CD4-positive, alpha-beta T cell treated with Interferon alpha-2 for 1 hour (primary cell): ENCODE measurements around the gene SEMA6D.
"Not testable (repeated sequence)": the region's sequence is repeated elsewhere in the genome, so short reads cannot be mapped to it uniquely, and the experiment has no call there.

Source experiments
- DNase-seq, 2 donors: peaks; one replicate each; pipeline ENCODE4 v3.0.0-alpha.2; 2020 to 2022

Gene SEMA6D

DNA sequence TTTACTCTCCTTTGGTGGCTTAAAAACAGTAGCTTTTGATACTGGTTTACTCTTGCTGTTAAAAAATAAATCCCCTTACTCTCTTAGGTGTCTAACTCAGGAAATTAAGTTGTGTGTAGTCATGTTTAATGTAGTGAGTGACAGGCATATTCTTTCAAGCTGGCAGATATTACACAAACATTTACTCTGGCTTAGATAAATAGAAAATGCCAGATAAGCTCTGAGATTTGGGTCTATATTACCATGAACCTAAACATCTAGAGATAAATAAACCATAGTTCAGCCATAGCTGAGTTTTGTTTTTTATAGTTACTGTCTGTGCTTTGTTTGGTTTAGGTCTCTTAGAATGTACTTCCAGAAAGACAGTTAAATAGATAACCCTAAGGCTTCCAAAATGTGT lies 2.4 kb downstream of the SEMA6D start:
- DNase-seq, result no peak

DNA sequence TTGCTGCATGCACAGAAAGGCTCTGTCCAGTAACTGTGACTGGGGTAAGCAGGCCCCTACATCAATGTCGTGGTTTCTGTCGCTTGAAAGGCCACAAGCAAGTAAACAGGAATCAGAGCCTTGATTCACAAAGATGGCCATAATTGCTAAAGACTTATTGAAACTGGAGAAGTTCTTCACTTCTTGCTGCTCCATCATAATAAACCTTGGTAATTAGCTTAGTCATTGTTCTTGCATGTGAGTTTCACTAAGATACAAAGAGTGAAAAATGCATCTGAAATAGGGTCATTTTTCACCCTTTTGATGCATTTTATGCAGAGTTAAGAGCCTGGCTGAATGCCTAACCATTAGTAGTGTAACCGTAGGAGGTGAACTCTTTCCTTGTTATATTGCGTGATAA lies 3.2 kb downstream of the SEMA6D start:
- no peak for DNase-seq

DNA sequence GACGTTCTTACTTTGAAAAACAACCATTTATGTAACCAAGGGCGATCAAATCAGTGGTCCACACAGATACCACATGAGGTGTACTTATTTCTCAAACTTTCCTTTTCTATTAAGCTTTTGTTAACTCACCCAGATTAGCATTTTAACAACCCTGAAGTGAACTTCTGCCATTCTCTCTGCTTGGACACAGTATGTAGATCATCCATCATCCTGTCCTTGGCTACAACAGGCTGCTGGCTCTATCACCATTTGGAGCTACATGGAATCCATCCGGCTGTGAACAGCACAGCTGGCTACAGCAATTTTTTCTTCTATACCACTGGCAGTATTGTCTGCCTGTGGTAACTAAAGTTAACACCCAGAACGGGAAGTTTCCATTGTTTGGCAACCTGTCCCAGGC lies 4.4 kb downstream of the SEMA6D start:
- DNase-seq, result no peak

DNA sequence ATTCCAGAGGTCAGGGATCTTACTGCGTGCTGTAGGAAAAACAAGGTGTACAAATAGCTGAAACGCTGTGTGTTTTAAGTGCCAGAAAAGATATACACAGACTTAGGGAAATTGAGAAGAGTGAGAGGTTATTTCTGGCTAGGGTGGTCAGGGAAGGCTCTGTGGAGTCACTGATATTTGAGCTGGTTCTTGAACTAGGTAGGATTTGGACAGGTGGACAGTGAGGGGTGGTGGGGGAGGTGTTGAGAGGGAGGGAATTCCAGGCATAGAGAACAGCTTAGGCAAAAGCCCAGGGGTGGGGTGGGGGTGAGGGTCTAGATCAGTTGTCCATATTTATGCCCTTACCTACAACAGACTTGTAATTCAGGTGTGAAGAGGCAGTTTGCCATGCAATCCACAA lies 7.0 kb downstream of the SEMA6D start:
- no peak for DNase-seq

DNA sequence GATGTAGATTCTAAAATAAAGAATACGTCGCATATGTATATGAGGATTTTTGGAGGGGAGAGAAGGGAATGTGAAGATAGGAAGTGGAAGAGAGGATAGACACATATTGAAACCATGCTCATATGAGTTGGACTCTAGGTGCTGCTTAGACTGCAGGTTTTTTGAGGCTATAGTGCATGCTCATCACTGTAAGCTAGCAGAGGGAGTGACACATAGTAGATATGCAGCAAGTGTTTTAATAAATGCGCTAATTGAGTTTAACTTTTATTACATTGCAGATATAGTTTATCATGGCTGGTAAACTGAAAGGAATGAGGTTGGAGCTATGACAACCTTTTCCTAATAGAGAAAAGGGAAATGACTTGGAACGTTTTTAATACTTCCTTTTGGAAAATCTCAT lies 7.7 kb downstream of the SEMA6D start:
- no peak for DNase-seq

DNA sequence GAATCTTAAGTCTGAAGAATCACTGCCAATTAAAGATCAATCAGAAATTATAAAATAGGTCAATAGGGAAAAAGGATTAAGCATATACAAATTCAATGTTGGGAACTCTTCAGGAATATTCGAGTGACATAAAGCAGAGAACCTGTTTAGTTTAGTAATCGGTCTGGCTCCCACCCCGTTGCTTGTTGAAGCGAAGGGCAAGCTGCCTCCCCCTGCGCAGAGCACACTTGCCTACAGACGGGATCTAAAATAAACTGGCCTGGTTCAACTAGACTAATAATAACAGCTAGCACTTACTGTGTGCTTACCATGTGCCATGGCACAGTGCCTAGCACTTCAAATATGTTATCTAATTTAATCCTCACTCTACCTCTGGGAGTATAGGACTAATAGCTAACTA lies 8.6 kb downstream of the SEMA6D start:
- DNase-seq, result no peak

DNA sequence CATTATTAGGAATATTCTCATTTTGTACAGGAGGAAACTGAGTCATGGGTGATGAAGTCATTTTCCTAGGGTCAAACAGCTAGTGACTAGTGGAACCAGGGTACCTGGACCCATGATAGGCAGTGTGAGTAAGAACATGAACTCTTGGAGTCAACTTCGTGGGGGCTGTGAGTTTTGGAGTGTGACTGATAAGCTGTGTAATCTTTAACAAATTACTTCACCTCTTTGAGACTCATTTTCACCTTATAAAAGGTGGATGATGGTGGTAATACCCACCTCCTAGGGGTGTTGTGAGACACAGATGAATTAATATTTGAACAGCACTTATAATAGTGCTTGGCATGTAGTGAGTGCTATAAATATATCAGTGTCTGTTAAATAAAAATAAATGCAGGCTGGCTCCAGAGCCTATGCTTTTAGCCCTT lies 9.1 kb downstream of the SEMA6D start:
- DNase-seq, result no peak

DNA sequence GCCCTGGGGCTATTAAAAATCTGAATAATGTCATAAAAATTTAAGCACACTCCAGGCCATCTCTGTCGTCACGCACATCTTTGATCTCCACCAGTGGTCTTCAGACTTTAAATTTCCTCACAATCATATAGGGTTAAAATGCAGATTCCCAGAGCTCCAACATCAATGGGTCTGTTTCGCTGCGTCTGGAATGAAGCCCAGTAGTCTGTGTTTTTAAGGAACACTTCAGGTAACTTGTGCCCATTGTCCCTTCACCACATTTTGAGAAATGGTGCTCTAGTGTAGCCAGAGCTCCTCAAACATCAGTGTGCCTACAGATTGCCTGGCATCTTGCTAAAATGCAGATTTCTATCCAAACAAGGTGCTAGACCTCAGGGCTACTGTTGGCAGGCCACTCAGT lies 9.8 kb downstream of the SEMA6D start:
- no peak for DNase-seq

DNA sequence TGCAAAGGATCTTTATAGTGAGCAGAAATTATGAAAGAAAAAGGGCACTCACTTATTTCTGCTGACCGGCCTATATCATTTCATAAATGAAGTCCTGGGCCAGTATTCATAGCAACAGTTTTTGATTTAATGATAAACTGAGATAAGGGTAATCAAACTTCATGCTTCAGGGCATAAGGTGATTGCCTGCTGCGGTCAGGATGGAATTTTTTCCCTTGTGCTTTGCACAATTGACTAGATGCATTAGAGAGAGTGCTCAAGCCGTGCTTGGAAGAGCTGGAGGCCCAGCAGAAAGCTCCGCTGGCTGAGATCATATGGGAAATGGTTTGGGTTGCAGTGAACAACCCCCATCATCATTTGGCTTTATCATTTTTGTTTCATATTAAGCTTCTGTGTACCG lies 10.4 kb downstream of the SEMA6D start:
- DNase-seq, result no peak

DNA sequence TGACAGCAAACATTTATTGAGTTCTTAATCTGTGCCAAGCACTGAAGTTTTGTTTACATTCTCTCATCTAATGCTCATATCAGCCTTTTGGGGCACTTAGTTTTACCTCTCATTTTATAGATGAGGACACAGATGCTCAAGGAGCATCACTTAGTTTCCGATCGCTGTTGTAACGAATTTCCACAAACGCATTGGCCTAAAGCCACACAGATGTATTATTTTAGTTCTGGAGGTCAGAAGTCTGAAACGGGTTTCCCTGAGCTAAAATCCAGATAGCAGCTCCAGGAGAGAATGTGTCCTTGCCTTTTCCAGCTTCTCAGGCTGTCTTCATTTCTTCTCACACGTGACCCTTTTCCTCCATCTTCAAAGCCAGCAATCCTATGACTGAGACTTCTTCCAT lies 11.1 kb downstream of the SEMA6D start:
- DNase-seq, result no peak

DNA sequence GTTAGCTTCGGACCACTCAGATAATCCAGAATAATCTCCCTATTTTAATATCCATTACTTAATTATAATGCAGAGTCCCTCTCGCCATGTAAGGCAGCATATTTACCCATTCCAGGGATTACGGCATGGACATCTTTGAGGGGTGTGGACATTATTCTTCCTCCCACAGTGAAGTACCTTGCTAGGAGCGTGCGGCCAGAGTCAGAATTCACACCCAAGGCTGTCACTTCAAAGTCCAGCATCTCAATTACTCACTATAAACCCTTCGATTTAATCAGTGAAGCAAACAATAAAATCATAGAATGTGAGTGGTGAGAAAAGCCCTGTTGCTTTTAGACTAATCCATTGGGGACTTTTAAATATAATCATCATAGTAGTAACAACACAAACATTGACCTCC lies 11.6 kb downstream of the SEMA6D start:
- DNase-seq, result no peak

DNA sequence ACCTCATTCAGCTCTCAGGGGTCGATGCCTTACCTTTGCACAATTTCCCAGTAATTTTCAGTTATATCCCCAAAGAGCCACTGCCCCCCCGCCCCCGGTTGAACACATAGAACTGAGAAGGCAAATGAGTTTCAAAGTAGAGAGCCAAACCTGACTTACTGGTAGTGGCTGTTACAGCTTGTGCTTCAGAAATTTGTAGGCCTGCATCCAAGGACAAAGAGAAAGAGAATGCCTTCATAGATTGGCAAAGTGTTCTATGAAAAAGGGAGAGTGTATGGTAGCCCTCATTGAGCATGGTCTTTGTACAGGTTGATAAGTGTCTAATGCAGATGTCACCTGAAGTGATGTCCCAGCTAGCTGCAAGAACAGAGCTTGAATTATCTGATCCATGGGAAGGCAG lies 13.9 kb downstream of the SEMA6D start:
- DNase-seq, result no peak

DNA sequence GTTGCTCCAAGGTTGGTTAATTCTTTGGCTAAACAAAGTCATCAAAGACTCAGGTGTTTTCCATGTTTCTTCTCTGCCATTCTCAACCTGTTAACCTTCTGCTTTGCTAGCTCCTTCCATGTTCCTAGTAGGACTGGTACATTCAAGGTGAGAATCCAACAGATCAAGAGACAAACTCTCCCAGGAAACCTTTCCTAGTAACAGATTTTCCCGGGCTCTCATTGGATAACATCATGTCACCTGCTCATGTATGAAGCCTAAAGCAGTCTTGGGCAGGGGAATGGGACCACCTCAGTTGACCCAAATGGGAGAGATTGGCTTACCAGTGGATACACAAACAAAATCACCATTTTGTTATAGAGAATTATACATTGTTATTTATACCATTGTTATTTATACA lies 14.9 kb downstream of the SEMA6D start:
- no peak for DNase-seq

DNA sequence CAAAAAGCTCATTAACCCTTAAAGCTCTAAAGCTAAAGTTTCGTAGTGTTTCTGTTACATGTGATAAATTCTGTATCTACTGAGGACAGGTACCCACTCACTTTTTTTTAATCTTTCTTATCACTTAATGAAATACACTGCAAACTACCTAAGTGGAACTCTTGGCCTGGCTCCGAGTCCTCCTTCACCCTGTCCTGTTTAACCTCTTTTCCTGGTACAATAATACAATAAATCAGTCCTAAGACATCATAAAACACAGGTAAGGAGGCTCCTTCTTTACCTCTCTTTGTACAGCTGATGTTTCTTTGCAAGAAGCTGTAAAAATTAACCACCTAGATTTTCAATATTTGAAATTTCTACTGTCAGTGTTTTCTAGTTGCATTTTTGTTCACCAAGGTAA lies 15.8 kb downstream of the SEMA6D start:
- no peak for DNase-seq

DNA sequence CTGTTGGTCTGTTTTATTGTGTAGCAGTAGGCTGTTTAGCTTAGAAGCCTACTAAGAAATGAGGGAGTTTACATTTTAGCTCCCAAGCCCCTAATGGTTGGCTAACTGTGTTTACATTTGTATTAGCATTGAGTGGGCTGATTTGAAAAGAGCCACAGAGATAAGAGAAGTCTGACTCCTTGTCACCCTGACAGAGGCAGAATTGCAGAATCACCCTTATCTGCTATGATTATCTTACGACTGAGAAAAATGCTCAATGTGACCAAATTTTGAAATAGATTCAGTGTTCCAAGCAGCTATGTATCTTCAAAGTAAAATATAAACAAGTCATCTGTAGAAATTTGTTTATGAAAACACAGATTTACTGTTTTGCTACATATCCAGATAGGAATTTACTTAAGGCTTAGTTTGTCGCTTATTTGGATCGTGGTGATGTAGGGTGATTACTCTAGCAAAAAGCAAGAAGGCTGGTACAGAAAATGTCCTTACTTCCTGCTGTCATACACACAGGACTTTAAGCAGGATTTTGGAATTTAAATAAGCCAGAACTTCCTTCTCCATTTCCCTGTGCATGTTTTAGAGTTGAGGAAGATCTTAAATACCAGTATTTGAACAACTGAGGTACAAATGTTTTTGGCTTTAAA lies 19.0 kb downstream of the SEMA6D start:
- DNase-seq, result no peak

DNA sequence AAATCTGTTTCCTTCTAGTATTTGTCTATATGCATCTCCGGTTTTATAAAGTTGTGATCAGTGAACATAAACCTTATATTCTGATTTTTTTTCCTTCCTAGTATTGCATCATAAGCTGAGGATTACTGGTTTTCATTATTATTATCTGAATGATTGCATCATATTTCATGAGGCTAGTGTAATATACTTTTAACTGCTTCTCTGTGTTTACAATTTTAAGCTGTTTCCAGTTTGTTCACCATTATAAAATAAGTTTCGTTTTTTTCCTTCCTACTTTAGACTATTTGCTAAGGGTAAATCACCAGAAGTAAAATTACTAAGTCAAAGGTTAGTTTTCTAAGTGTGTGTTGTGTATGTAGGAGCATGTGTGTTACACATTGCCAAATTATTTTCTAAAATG lies 20.2 kb downstream of the SEMA6D start:
- no peak for DNase-seq

DNA sequence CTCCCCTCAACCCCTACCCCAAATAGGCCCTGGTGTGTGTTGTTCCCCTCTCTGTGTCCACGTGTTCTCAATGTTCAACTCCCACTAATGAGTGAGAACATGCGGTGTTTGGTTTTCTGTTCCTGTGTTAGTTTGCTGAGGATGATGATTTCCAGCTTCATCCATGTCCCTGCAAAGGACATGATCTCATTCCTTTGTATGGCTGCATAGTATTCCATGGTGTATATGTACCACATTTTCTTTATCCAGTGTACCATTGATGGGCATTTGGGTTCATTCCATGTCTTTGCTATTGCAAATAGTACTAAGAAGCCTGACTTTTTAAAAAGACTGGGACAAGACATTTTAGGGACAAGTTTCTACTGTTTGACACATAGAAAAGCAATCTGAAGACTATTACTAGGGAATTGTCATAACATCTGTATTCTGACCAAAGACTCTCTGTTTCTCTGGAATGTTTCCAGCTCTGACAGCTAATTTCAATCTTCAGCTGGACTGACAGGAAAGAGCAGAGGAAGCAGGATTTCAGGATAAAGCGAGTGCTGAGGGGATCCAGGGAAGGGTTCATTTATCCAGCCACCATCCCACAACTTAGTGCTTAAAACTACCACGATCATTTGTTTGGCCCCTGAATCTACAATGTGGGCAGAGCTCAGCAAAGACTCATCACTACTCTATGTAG lies 21.0 kb downstream of the SEMA6D start:
- not testable (repeated sequence) for DNase-seq

DNA sequence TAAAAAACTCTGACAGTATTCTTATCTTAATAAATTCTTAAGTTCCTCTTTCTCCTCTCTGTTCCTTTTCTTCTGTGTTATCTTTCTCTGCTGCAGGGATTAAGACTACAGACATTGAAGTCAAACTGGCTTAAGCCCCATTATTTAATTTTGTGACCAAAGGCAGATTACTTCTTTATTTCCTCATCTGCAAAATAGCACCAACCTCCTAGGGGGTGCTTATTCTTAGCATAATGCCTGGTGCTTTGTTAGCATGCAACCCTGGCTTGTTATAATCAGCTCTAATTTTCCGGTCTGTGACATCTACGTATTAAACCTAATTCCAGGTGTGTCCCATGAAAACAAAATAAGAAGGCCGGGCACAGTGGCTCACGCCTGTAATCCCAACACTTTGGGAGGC lies 23.8 kb downstream of the SEMA6D start:
- no peak for DNase-seq

DNA sequence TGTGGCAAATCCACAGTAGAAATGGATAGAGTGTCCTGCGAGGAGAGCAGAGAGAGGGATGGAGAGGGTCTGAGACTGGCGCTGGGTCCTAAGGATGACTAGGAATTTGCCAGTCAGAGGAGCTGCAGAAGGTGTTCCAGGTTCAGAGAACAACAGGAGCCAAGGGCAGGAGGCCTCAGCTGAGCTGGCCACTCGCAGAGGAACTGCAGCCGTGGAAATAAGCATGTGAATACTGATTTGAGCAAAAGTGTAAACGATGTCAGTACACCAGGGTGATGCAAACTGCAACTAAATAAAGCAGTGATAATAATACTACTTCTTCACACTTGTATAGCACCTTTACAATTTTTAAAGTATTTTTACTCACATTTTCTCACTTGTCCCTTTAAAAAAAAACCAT lies 24.6 kb downstream of the SEMA6D start:
- DNase-seq, result no peak

DNA sequence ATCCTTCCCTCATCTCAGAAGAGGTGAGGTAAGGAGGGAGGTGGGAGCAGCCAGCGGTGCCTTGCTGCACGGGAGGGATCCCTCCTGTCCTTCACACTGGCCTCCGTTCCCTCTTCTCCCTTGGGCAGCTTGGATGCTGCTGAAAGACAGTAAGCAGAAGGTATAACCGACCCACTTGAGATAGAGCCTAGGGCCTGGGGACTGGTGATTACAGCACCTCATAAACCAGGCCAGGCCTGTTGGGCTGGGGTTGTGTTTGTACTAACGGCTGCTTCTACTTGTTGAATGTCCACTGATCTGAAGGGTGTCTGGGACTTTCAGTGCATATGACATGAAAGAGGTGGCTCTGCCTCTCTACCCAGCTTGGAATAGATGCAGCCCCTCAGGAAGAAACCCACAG lies 25.0 kb downstream of the SEMA6D start:
- DNase-seq, result no peak

DNA sequence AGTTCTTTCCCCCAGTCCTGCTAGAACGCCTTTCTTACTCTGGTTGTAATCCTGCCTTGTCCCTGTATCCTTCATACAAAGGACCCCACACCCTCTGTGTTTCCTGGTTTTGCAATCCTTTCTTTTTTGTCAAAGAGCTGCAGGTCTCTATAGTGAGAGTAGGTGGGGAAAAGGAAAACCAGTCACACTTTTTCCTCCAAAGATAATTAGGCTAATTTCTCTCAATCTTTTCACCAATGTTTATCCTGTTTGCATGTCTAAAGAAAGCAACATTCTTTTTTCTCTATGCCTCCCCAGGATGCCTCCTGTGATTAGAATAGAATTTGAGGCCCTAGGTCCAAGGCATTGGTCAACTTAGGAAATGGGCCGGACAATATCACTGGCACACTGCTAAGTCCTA lies 25.4 kb downstream of the SEMA6D start:
- no peak for DNase-seq

DNA sequence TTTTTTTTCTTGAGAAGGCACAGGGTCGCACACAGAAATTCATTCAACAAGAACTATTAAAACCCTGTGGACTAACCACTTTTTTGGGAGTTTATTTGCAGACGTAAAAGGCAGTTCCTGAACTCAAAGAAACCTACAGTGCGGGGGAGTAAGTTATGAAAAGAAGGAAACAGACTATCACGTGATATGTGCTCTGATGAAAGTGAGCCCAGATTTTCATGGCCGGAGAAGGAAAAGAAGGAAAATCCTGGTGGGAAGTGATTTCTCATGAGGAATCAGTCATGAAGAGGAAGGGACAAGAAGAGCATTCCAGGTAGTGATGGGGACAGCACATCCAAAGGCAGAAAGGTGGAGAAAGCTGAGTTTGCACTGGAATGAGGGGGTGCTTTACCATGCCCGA lies 26.1 kb downstream of the SEMA6D start:
- DNase-seq, result no peak

DNA sequence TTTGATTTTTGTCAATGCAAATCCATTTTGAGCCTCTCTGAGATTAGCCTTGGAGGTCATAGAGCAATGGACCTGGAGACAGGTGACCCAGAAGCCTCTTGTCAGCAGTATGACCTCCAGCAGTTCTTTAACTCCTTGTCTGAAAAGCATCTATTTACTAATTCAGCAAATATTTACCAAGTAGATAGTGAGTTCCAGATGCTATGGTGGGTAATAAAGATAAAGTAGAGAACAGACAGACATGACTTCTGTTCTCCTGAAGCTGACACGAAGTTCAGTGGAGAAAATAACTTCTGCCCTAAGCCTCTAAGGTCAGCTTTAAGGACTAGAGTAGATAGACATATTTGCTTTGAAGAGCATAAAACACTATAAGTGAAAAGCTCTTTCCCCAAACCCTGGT lies 26.6 kb downstream of the SEMA6D start:
- DNase-seq, result no peak

DNA sequence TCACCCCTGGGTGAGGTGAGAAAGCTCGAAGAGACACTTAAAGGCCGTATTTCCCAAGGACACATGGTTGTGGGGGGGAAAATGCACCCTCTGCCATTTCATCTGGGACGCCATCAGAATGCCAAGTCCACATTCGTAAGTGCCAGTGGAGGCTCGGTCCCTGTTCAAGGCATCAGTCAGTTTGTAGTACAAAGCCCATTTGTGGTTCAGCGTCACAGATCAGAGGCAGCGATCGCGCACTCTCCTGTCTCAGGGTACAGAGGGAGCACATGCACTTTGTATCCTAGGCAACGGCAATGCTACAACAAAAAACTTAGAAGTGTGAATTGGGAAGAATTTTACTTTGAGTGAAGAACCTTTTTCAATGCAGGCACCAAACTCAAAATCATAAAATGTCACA lies 27.2 kb downstream of the SEMA6D start:
- DNase-seq, result no peak

DNA sequence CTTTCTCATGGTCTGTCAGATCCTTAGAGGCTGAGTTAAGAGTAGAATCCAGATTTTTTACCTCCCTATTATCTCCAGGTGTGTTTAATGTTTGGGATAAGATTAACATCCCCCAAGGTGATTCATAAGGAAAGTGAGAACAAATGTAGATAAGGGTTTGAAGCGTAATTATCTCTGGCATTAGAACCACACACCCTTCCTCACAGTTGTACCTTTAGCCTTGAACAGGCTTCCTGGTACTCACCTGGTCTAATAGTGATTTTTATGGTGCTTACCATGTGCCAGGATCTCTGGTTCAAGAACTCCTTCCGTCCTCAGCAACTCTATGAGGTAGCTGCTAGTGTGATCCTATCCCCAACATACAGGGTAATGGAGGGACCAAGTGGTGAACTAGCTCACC lies 27.7 kb downstream of the SEMA6D start:
- no peak for DNase-seq
